Lung (tissue), 12 donors: ENCODE data around the gene TREM2. TPM values are rescaled to one million over a fixed set of nuclear protein-coding genes. Genes with fewer than 3 reads are reported as not detected.

Experiments
- ATAC-seq: fragments of 200-7000 bp; cut with Tn5 transposase; one replicate; pipeline ENCODE4 v1.9.1; 2020; ENCODE audit warnings: moderate number of reproducible peaks; ENCODE audit not compliant: insufficient read depth, low FRiP score
- DNase-seq, 3 donors: peaks; one replicate each; pipeline ENCODE4 v3.0.0-alpha.2; 2013 to 2017
- H3K27ac ChIP-seq, 2 donors: one replicate each; pipeline ENCODE4 v1.5.1; 2013; ENCODE audit warnings: mild to moderate bottlenecking in 2 of 2, moderate library complexity in 2 of 2, control low read depth in 1 of 2, inconsistent platforms in 1 of 2, low read depth in 1 of 2, low read length in 1 of 2
- H3K27me3 ChIP-seq, 3 donors: one replicate each; pipeline ENCODE4 v1.5.1; 2013; ENCODE audit warnings: low read length in 2 of 3; ENCODE audit not compliant: control insufficient read depth in 3 of 3, insufficient read depth in 3 of 3
- H3K36me3 ChIP-seq, 4 donors: one replicate each; pipeline ENCODE4 v1.5.1; 2013; ENCODE audit warnings: low read length in 4 of 4, mild to moderate bottlenecking in 1 of 4, moderate library complexity in 1 of 4; ENCODE audit not compliant: control insufficient read depth in 4 of 4, insufficient read depth in 4 of 4
- H3K4me1 ChIP-seq, 5 donors: one replicate each; pipeline ENCODE4 v1.5.1; 2013; ENCODE audit warnings: low read length in 5 of 5, mild to moderate bottlenecking in 2 of 5, moderate library complexity in 1 of 5; ENCODE audit not compliant: control insufficient read depth in 5 of 5, insufficient read depth in 5 of 5
- H3K4me3 ChIP-seq: one replicate; pipeline ENCODE4 v1.5.1; 2013; ENCODE audit warnings: mild to moderate bottlenecking, control low read depth, moderate library complexity
- H3K9ac ChIP-seq, 2 donors: one replicate each; pipeline ENCODE4 v1.5.1; 2013; ENCODE audit warnings: low read length in 2 of 2, control low read depth in 1 of 2; ENCODE audit not compliant: insufficient read depth in 1 of 2
- H3K9me3 ChIP-seq, 4 donors: one replicate each; pipeline ENCODE4 v1.5.1; 2013; ENCODE audit warnings: low read length in 3 of 4, mild to moderate bottlenecking in 1 of 4, moderate library complexity in 1 of 4; ENCODE audit not compliant: control insufficient read depth in 4 of 4, insufficient read depth in 3 of 4
- CTCF ChIP-seq: IDR thresholded peaks from 2 replicates; pipeline ENCODE4 v1.5.1; 2012; ENCODE audit warnings: mild to moderate bottlenecking; ENCODE audit errors: control extremely low read depth, extremely low read depth
- WGBS, 2 donors: extraction: QIAGEN DNeasy Blood & Tissue Kit; methylation state at CpG; one replicate each; pipeline ENCODE4 v1.1.7; 2013; 5-methylcytosine and 5-hydroxymethylcytosine counted together
- polyA plus RNA-seq, 2 donors: library from polyadenylated mRNA; stranded (reverse); fragments of 200-250 nt; gene quantifications; one replicate each; pipeline ENCODE4 v1.2.1, GENCODE V29; 2013
- total RNA-seq, 2 donors: library from RNA; depleted of rRNA in 1 of 2; stranded (reverse); fragments of >200 nt in 1 of 2; gene quantifications; one replicate each; pipeline ENCODE4 v1.2.1, GENCODE V29; 2014 to 2021
- donor health status: control.
- donor health status: control.
- donor health status: Bipolar disorder and iron deficiency.
- donor health status: healthy.
- donor health status: DM: yes; HTN: yes; CAD: no.

The TREM2 gene
- total and polyA plus RNA-seq, 4 donors, result 1.6 to 48.0 (median 9.1) TPM

- peak overlapping the region in 1 of 2 donors; percentile 78 for H3K27ac ChIP-seq
- ATAC-seq (peak; percentile 22), DNase-seq (peak in 2 of 3 donors; percentile 11 to 33)
- H3K4me3 ChIP-seq, result no peak overlapping the region
- no peaks in the 10 kb centered on the region for H3K9me3 ChIP-seq
- no peaks in the 10 kb centered on the region for H3K36me3 ChIP-seq
- WGBS, 2 donors, result 30 to 54% methylated on average over 2 of the region's 2 CpGs
- peaks cover 0 to 7% (median 0%) of the 10 kb centered on the region in 3 donors for H3K27me3 ChIP-seq
- H3K9ac ChIP-seq, result no peak overlapping the region
- peaks cover 0 to 2% (median 0%) of the 10 kb centered on the region in 5 donors for H3K4me1 ChIP-seq
- no peak for TF ChIP-seq CTCF
Measured at GRCh38 chr6:41200296-41200900, 37.5 kb upstream of the TREM2 start.

GRCh38 chr6:41199552-41200246 lies 36.8 kb upstream of the TREM2 start:
- TF ChIP-seq CTCF, result no peak
- H3K27ac ChIP-seq, result peak overlapping the region in 1 of 2 donors; percentile 41
- no peaks in the 10 kb centered on the region for H3K36me3 ChIP-seq
- H3K27me3 ChIP-seq, result peaks cover 0 to 13% (median 0%) of the 10 kb centered on the region in 3 donors
- DNase-seq (no peak), ATAC-seq (no peak)
- H3K9me3 ChIP-seq, result no peaks in the 10 kb centered on the region
- 62 to 69% methylated on average over 1 of the region's 1 CpG for WGBS, 2 donors
- H3K4me1 ChIP-seq, result peaks cover 0 to 2% (median 0%) of the 10 kb centered on the region in 5 donors
- no peak overlapping the region for H3K4me3 ChIP-seq
- H3K9ac ChIP-seq, result no peak overlapping the region

- TF ChIP-seq CTCF, result no peak
- no peaks in the 10 kb centered on the region for H3K9me3 ChIP-seq
- ATAC-seq (no peak), DNase-seq (no peak)
- WGBS, 2 donors, result 93 to 97% methylated on average over 3 of the region's 3 CpGs
- H3K4me1 ChIP-seq, result peaks cover 0 to 2% (median 0%) of the 10 kb centered on the region in 5 donors
- H3K36me3 ChIP-seq, result no peaks in the 10 kb centered on the region
- H3K27me3 ChIP-seq, result peaks cover 0 to 19% (median 0%) of the 10 kb centered on the region in 3 donors
- H3K9ac ChIP-seq, result no peak overlapping the region
- H3K4me3 ChIP-seq, result no peak overlapping the region
- H3K27ac ChIP-seq, result no peak overlapping the region
Measured at GRCh38 chr6:41197234-41197633, 34.3 kb upstream of the TREM2 start.
